Muscle layer of duodenum (tissue), 2 donors: ENCODE data around the gene CLASP1.
"Not testable (repeated sequence)": the region's sequence is repeated elsewhere in the genome, so short reads cannot be mapped to it uniquely, and the experiment has no call there.

ENCODE experiments used
- H3K27ac ChIP-seq: one replicate; pipeline ENCODE4 v1.7.0; 2013; ENCODE audit warnings: mild to moderate bottlenecking, low read length
- H3K27me3 ChIP-seq: one replicate; pipeline ENCODE4 v1.7.0; 2013; ENCODE audit warnings: low read depth, mild to moderate bottlenecking, control low read depth, low read length
- H3K36me3 ChIP-seq, 2 donors: one replicate each; pipeline ENCODE4 v1.7.0; 2013; ENCODE audit warnings: low read length in 2 of 2, control low read depth in 1 of 2, mild to moderate bottlenecking in 1 of 2; ENCODE audit not compliant: insufficient read depth in 2 of 2, control insufficient read depth in 1 of 2
- H3K4me1 ChIP-seq, 2 donors: one replicate each; pipeline ENCODE4 v1.7.0; 2013; ENCODE audit warnings: low read length in 2 of 2, mild to moderate bottlenecking in 2 of 2, control low read depth in 1 of 2, moderate library complexity in 1 of 2; ENCODE audit not compliant: insufficient read depth in 2 of 2, control insufficient read depth in 1 of 2
- H3K4me3 ChIP-seq, 2 donors: one replicate each; pipeline ENCODE4 v1.7.0; 2013; ENCODE audit warnings: low read length in 2 of 2, low read depth in 1 of 2, mild to moderate bottlenecking in 1 of 2
- H3K9me3 ChIP-seq, 2 donors: one replicate each; pipeline ENCODE4 v1.7.0; 2013; ENCODE audit warnings: low read length in 2 of 2, control low read depth in 1 of 2, mild to moderate bottlenecking in 1 of 2; ENCODE audit not compliant: control insufficient read depth in 1 of 2
- donor health status: healthy.

CLASP1 gene

GRCh38 chr2:121639846-121640245, 9.4 kb downstream of the CLASP1 start:
- H3K4me1 ChIP-seq, H3K9me3 ChIP-seq, H3K27me3 ChIP-seq, H3K4me3 ChIP-seq, H3K36me3 ChIP-seq, H3K27ac ChIP-seq: not testable (repeated sequence)

GRCh38 chr2:121638333-121638732, 10.9 kb downstream of the CLASP1 start:
- no peaks in the 10 kb centered on the region for H3K27me3 ChIP-seq
- H3K36me3 ChIP-seq = no peaks in the 10 kb centered on the region
- no peaks in the 10 kb centered on the region for H3K9me3 ChIP-seq
- H3K4me3 ChIP-seq = no peak overlapping the region
- peaks cover 6 to 14% of the 10 kb centered on the region in 2 donors for H3K4me1 ChIP-seq
- H3K27ac ChIP-seq = no peak overlapping the region

- Histone ChIP-seq H3K36me3 (no peaks in the 10 kb centered on the region), H3K4me3 (no peak overlapping the region), H3K9me3 (no peaks in the 10 kb centered on the region), H3K27me3 (no peaks in the 10 kb centered on the region), H3K27ac (no peak overlapping the region), H3K4me1 (peaks cover 6 to 14% of the 10 kb centered on the region in 2 donors)
Measured at GRCh38 chr2:121635371-121635770, 13.9 kb downstream of the CLASP1 start.

- Histone ChIP-seq H3K4me1 (peaks cover 6 to 14% of the 10 kb centered on the region in 2 donors), H3K27ac (no peak overlapping the region), H3K4me3 (no peak overlapping the region), H3K36me3 (no peaks in the 10 kb centered on the region), H3K9me3 (no peaks in the 10 kb centered on the region), H3K27me3 (no peaks in the 10 kb centered on the region)
Measured at GRCh38 chr2:121634354-121635307, 14.6 kb downstream of the CLASP1 start.

- peaks cover 6 to 14% of the 10 kb centered on the region in 2 donors for H3K4me1 ChIP-seq
- H3K27me3 ChIP-seq = no peaks in the 10 kb centered on the region
- H3K36me3 ChIP-seq = no peaks in the 10 kb centered on the region
- H3K27ac ChIP-seq = no peak overlapping the region
- H3K9me3 ChIP-seq = no peaks in the 10 kb centered on the region
- H3K4me3 ChIP-seq = no peak overlapping the region
Measured at GRCh38 chr2:121633463-121633862, 15.8 kb downstream of the CLASP1 start.

- Histone ChIP-seq H3K4me3 (no peak overlapping the region), H3K36me3 (no peaks in the 10 kb centered on the region), H3K27me3 (no peaks in the 10 kb centered on the region), H3K9me3 (no peaks in the 10 kb centered on the region), H3K4me1 (peaks cover 0 to 9% of the 10 kb centered on the region in 2 donors), H3K27ac (no peak overlapping the region)
Measured at GRCh38 chr2:121627525-121628050, 21.7 kb downstream of the CLASP1 start.

GRCh38 chr2:121626777-121627524, 22.3 kb downstream of the CLASP1 start:
- Histone ChIP-seq H3K4me3 (no peak overlapping the region), H3K27ac (no peak overlapping the region), H3K36me3 (no peaks in the 10 kb centered on the region), H3K27me3 (no peaks in the 10 kb centered on the region), H3K4me1 (peaks cover 0 to 9% of the 10 kb centered on the region in 2 donors), H3K9me3 (no peaks in the 10 kb centered on the region)

GRCh38 chr2:121625953-121626352, 23.3 kb downstream of the CLASP1 start:
- no peaks in the 10 kb centered on the region for H3K36me3 ChIP-seq
- no peak overlapping the region for H3K4me3 ChIP-seq
- no peak overlapping the region for H3K27ac ChIP-seq

GRCh38 chr2:121617042-121617599, 32.1 kb downstream of the CLASP1 start:
- H3K9me3 ChIP-seq = no peaks in the 10 kb centered on the region
- H3K27ac ChIP-seq = no peak overlapping the region
- no peaks in the 10 kb centered on the region for H3K36me3 ChIP-seq
- H3K4me1 ChIP-seq = peaks cover 0 to 5% of the 10 kb centered on the region in 2 donors
- no peaks in the 10 kb centered on the region for H3K27me3 ChIP-seq
- no peak overlapping the region for H3K4me3 ChIP-seq

More at GRCh38 chr2:121625953-121626352, 23.3 kb downstream of the CLASP1 start:
- H3K9me3 ChIP-seq = no peaks in the 10 kb centered on the region
- H3K27me3 ChIP-seq = no peaks in the 10 kb centered on the region
- peaks cover 0 to 9% of the 10 kb centered on the region in 2 donors for H3K4me1 ChIP-seq

GRCh38 chr2:121613774-121614173, 35.5 kb downstream of the CLASP1 start:
- Histone ChIP-seq H3K4me3 (no peak overlapping the region), H3K27me3 (no peaks in the 10 kb centered on the region), H3K27ac (no peak overlapping the region), H3K36me3 (no peaks in the 10 kb centered on the region), H3K9me3 (peaks cover 0 to 2% of the 10 kb centered on the region in 2 donors), H3K4me1 (peaks cover 0 to 5% of the 10 kb centered on the region in 2 donors)

GRCh38 chr2:121613152-121613551, 36.1 kb downstream of the CLASP1 start:
- Histone ChIP-seq H3K27me3 (no peaks in the 10 kb centered on the region), H3K27ac (no peak overlapping the region), H3K4me1 (peaks cover 0 to 5% of the 10 kb centered on the region in 2 donors), H3K4me3 (no peak overlapping the region), H3K36me3 (no peaks in the 10 kb centered on the region), H3K9me3 (peaks cover 0 to 2% of the 10 kb centered on the region in 2 donors)
